Glomerular visceral epithelial cell (primary cell): ENCODE data around the gene ART5.
A peak's percentile ranks its signal among the peaks of the same experiment; 100 is the strongest.
"Not testable (repeated sequence)": the region's sequence is repeated elsewhere in the genome, so short reads cannot be mapped to it uniquely, and the experiment has no call there.

Experiments used
- DNase-seq: peaks from one replicate; pipeline ENCODE4 v3.0.0-alpha.2; 2016; ENCODE audit errors: extremely low spot score

The ART5 gene

DNA sequence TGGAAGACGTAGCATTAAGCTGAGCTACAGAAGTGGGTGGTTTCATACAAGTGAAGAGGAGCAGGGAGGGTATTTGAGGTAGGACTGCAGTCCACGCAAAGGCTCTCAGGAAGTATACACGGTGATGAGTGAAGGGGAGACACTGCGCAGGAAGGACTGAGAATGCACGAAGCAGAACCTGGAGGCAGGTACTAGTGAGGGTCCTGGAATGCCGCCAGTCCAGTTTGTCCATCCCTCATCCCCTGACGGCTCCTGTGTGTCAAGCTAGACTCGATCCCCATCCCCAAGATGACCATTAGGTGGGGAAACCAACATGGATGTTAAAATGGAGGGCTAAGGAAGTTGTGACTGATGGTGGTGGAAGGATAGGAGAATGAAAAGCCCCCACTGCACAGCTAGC lies 23.8 kb downstream of the ART5 start:
- no peak for DNase-seq

DNA sequence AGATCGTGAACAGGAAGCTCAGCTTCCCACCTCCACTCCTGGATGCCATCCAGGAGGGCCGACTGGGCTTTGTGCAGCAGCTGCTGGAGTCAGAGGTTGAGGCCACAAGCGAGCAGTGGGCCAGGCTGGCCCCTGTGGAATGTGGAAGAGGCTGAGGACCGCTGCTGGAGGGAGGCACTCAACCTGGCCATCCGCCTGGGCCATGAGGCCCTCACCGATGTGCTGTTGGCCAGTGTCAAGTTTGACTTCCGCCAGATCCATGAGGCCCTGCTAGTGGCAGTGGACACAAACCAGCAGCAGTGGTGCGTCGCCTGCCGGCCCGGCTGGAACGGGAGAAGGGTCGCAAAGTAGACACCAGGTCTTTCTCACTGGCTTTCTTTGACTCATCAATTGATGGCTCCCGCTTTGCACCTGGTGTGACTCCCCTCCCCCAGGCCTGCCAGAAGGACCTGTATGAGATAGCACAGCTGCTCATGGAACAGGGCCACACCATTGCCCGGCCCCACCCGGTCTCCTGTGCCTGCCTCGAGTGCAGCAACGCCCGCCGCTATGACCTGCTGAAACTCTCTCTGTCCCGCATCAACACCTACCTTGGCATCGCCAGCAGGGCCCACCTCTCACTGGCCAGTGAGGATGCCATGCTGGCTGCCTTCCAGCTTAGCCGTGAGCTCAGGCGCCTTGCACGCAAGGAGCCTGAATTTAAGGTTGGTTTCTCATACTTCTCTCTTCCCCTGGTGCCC lies 24.9 kb downstream of the ART5 start:
- DNase-seq, result peak; percentile 26

DNA sequence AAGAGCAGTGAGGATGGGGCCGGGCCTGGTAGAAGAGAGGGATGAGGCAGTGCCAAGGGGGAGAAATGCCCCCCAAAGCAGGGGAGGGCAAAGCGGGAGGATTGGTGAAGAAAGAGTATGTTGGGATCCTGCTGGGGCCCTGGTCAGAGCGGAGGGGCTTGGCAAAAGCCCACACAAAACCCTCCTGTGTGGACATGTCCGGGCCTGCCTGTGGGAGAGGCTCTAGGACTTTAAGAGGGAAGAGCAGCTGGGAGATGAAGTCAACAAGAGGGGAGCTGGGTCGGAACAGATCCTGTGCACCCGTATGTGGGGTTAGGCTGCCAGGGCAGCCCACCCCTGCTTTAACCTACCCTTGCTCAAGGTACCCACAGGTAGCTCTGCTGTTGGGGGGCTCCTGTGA lies 25.8 kb downstream of the ART5 start:
- no peak for DNase-seq

DNA sequence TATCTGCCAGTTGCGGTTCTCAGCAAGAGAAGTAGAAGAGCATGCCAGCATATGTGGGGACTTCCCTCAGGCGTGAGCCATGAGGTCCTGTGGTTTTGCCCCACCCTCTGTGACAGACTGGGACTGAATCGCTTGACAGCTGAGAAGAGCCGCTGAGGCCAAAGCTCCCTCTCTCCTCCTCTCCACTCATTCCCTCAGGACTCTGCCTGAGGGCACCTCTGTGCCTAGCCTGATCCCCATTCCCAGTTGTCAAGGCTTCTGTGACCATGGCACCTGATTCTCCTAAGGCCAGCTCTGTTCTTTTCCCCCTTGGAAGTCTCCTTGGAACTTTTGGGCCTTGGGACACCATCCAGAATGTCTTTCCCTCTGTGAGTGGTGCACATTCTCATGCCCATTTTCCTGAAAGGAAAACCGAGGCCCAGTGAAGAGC lies 27.0 kb downstream of the ART5 start:
- peak; percentile 52 for DNase-seq

DNA sequence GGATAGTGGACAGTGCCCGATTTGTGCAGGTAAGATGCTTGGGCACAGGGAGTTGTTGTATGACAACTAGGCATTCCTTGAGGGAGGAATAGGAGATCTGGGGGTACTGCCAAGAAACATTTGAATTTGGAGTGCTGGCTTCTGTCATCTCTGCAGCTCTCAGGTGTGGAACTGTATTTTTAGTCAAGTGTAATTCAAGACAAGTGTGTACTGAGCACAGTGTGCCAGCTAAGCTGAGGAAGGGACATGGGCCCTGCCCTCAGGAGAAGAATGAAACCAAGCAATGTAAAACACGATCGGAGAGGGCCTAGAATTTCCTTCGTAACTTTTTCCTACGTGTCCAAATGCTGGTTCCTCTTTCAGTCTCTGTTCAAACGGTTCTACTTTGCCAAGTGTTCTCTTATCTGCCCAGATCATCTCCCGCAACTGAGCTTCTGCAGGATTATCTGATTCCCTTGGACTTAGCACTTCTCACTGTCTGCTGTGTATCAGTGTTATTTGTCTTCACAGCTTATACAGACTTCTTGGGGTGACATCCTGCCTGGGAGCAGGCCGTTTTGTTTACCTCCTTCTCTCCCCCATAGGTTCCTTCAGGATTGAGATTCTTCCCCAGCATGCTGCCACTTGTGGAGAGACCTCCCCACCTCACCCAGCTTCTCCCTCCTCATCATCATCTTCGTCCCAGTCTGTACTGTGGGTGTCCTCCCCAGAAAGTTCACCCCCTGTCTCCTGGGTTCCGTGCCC lies 27.6 kb downstream of the ART5 start:
- DNase-seq, result no peak

DNA sequence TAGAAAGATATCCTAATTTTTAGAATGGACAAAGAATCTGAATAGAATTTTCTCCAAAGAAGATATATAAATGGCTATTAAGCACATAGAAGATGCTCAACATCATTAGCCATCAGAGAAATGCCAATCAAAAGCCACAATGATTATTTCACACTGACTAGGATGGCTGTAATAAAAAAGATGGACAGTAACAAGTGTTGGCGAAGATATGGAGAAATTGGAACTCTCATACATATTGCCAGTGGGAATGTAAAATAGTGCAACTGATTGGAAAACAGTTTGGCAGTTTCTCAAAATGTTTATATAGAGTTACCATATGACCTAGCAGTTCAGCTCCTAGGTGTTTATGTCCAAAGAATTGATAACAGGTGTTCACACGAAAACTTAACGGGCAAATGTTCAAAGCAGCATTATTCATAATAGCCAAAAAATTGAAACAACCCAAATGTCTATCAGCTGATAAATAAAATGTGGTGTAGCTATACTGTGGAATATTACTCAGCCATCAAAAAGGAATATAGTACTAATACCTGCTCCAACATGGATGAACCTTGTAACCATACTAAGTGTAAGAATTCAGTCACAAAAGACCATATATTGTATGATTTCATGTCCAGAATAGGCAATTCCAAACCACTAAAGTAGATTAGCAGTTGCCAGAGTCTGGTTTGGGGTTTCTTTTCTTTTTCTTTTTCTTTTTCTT lies 29.7 kb downstream of the ART5 start:
- no peak for DNase-seq

DNA sequence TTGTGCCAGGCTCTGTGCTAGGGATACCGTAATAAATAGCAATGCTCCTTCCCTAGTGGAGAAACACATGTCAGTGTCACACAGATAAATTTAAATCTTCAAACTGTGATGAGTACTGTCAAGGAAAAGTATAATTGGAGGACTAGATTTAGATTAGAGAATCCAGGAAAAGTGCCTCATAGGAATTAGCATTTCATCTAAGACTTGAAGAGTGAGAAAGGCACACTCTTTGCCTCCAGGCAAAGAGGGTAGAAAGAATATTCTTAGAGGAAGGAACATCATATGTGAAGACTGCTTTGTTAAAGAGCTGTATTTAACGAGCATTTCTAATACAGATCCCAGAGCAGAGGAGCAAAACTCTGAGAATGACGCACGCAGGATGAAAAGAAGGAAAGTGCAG lies 30.9 kb downstream of the ART5 start:
- no peak for DNase-seq

DNA sequence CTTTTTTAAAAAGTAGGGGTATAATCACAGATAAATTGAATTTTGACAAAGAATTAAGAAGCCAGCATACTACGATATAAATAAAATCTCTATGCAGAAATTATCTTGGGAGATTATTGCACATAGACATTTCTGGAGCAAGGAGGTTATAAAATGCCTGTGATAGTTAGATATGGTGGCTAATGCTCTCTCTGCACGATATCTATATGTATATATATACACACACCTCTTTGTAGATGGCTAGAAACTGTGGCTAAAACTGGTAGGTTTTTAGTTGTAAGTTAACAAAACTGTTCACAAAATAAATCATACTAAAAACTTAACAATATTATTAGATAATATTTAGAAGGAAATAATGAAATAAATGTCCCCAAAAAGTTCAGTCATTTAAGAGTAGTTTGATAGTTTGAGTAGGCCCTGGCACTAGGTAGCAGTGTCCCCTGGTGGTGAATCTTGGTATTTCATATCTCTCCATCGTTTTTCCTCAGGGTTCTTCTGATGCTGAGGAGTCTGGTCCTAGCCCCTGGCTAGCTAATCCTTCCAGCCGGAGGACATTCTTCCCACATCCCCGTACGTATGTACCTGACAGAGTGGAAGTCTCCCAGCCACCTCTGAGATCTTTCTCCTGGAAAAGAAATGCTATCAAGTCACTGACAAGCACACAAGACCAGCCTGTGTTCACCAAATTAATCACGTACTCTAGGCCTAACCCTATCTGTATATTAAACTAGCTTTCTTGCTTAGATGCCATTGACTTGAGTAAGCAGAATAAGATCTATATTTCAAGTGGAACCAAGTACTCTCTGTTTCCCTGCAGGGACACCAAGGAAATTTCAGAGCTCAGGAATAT lies 32.2 kb downstream of the ART5 start:
- DNase-seq, result peak; percentile 40

DNA sequence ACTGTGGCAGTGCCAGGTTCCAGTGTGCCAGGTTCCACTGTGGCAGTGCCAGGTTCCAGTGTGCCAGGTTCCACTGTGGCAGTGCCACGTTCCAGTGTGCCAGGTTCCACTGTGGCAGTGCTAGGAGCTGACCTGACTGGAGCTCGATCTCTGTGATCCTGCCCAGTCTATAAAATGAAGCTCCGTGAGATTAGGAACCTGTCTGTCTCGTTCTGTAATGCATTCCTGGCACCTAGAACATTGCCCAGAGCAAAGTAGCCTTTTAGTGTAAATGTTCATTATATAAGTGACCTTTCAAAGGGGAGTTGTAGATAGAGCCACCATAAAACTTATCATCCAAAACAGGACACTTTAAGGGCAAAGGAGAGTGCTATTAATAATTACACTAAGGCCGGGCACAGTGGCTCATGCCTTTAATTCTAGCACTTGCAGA lies 36.0 kb downstream of the ART5 start:
- DNase-seq, result no peak

DNA sequence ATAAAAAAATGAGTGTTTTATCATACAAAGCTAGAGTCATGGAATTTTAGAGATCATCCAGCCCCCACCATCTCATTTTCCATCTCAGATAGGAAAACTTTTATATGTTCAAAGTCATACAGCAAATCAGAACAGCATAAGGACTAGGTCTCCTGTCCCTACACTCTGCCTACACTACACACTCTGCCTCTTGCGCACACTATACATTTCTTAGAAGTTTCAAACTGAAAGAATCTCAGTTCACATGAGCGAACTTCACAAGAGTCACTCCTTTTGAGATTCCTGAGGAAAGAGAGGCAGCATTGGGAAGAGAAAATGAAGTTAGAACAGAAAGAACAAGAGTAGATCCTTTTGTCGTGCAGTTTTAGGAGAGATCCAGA lies 36.5 kb downstream of the ART5 start:
- no peak for DNase-seq

DNA sequence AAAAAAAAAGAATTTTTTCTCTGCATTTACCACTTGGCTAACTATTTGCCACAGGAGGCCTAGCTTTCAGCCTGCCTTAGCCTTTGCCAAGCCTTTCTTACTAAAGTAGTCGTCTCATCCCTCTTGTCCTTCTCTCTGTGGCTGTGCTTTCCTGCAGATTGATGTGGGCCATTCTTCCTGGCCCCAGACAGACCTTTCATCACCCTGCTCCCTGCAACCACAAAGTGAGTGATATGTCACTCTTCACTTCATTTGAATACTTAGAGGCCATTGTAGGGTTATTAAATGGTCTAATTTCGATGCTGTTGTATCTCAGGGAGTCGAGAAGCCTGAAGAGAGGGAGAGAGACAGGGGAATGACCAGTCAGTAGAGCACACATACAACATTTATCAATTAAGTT lies 37.6 kb downstream of the ART5 start:
- DNase-seq, result no peak

DNA sequence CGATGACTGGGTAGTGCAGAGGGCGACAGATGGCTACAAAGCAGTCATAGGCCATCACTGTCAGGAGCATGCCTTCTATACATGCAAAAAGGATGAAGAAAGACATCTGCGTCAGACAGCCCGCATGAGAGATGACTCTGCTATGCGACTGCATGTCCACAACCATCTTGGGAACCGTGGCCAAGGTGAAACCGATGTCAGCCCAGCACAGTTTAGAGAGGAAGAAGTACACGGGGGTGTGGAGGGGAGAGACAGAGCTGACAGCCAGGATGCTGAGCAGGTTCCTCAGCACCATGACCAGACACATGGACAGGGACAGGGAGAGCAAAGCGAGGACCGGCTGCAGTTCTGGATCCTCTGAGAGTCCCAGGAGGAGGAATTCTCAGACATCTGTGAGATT lies 41.6 kb downstream of the ART5 start:
- not testable (repeated sequence) for DNase-seq

DNA sequence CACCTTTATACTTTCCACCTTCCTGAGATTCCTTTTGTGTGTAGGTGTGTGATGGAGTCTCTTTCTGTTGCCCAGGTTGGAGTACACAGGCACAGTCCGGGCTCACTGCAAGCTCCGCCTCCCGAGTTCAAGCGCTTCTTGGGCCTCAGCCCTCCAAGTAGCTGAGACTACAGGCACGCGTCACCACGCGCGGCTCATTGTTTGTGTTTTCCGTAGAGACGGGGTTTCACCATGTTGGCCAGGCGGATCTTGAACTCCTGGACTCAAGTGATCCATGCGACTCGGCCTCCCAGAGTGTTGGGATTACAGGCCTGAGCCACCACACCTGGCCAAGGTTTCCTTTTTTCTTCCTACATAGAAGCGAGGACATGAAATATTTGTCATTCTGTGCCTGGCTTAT lies 44.0 kb downstream of the ART5 start:
- not testable (repeated sequence) for DNase-seq

DNA sequence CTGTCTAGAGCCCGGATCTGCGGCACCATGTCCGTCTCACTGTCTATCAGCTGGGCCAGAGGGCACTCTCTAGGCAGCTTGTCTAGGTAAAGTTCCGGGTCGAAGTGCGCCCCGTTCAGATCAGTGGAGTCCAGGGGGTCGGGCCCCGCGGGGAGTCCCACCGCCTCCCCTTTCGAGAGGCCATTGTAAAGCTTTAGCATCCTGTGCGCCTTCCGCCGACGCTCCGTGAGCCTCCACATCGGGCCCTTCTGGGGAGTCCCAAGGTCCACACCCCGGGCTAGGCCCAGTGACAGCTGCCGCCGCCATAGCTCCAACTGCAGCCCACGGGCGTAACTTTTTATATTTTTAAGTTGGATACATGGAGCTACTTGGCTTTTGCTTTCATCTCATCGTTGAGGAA lies 50.5 kb downstream of the ART5 start:
- not testable (repeated sequence) for DNase-seq

DNA sequence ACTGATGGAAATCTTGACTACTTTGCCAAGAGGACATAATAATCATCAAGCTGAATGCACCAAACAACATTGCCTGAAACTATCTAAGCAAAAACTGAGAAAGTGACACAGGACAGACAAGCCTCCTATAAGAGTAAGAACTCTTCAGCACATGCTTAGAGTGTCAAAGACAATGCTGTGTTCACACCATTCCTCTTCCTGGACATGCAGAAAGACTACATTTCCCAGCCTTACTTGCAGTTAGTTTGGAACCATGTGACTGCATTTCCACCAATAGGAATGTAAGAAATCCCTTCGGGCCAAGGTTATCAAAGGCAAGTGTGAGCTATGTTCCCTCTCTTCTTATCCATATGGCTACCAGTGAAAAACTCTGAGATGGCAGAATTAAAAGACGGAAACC lies 51.6 kb downstream of the ART5 start:
- DNase-seq, result not testable (repeated sequence)

DNA sequence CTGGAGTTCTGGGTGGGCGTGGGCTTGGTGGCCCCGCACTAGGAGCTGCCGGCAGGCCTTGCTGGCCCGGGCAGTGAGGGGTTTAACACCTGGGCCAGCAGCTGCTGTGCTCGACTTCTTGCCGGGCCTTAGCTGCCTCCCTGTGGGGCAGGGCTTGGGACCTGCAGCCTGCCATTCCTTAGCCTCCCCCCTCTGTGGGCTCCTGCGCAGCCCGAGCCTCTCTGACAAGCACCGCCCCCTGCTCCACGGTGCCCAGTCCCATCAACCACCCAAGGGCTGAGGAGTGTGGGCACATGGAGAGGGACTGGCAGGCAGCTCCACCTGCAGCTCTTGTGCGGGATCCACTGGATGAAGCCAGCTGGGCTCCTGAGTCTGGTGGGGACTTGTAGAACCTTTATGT lies 53.0 kb downstream of the ART5 start:
- not testable (repeated sequence) for DNase-seq
